Gastrocnemius medialis (tissue), 4 donors: ENCODE measurements around the gene NUBPL.

Experiments used
- POLR2A ChIP-seq, 2 donors: fragments of 450-650 bp; IDR thresholded peaks; one replicate each; pipeline ENCODE4 v1.6.1; 2017; ENCODE audit warnings: antibody characterized with exemption in 2 of 2, mild to moderate bottlenecking in 2 of 2, moderate library complexity in 2 of 2
- TF ChIP-seq, protein P1 (sequence below), 5 experiments: fragments of 450-650 bp in 3 of 5; fragments of 200-600 bp in 2 of 5; sonication (generic) in 2 of 5; IDR thresholded peaks in 4 of 5; conservative IDR thresholded peaks in 1 of 5; 1 replicate in 4 of 5; 2 replicates in 1 of 5; pipeline ENCODE4 v1.5.1; 2016 to 2019; ENCODE audit warnings: antibody characterized with exemption in 5 of 5, mild to moderate bottlenecking in 3 of 5, moderate library complexity in 3 of 5

- TF ChIP-seq, protein P1, sequence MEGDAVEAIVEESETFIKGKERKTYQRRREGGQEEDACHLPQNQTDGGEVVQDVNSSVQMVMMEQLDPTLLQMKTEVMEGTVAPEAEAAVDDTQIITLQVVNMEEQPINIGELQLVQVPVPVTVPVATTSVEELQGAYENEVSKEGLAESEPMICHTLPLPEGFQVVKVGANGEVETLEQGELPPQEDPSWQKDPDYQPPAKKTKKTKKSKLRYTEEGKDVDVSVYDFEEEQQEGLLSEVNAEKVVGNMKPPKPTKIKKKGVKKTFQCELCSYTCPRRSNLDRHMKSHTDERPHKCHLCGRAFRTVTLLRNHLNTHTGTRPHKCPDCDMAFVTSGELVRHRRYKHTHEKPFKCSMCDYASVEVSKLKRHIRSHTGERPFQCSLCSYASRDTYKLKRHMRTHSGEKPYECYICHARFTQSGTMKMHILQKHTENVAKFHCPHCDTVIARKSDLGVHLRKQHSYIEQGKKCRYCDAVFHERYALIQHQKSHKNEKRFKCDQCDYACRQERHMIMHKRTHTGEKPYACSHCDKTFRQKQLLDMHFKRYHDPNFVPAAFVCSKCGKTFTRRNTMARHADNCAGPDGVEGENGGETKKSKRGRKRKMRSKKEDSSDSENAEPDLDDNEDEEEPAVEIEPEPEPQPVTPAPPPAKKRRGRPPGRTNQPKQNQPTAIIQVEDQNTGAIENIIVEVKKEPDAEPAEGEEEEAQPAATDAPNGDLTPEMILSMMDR (IDR thresholded peaks at IDR 0.05 in 4 of 5, conservative IDR thresholded peaks at IDR 0.05 in 1 of 5) = no peak
- TF ChIP-seq POLR2A (IDR thresholded peaks at IDR 0.05) = no peak
Measured at GRCh38 chr14:31561155-31561846, at the start of gene NUBPL.
